ENCODE measurements around the gene TSPAN18.
A peak's percentile ranks its signal among the peaks of the same experiment; 100 is the strongest.

DNA sequence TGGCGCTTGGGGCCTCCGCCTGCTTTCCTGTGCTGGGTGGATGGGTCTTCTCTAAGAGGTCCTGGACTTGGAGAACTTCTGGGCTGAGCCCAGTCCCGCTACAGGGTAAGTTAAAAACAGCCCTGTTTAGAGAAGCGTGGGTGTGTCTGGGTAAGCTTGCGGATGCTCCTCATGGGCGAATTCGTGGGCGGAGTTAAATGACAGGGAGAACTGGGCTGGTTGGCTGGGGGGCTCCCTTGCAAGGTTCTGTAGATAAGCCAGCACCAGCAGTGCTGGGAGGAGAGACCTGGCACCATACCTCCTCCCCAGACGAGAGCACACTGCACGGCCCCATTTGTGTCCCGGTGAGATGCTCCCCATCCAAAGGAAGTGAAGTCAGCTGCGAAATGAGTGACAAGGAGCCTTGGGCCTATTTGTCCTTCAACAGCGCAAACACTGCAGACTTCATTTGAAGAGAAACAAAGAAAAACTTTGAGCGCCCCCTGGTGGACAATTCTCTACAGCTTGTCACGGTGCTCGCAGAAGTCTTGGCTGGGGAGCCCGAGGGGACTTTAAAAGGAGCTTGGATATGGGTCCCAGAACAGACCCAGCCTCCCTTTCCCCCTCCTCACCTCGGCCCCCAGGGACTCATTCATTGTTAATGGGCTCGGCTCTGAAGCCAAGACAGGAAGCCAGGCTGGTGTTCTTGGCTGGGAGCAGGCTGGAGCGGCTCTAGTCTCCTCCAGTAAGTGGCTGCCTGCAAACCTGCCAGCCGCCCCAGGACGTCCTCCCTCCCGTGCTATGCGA is 184.5 kb downstream of the TSPAN18 start:
- peak; percentile 89 for TF ChIP-seq CTCF (conservative IDR thresholded peaks at IDR 0.05; ENCODE audit: low read length)
- no peak for TF ChIP-seq EZH2phosphoT487 (IDR thresholded peaks at IDR 0.05; ENCODE audit: borderline replicate concordance)
